BE2C (cell line): ENCODE data around the gene INTS6.
"Not testable (repeated sequence)": the region's sequence is repeated elsewhere in the genome, so short reads cannot be mapped to it uniquely, and the experiment has no call there.

ENCODE experiments used
- DNase-seq: peaks from one replicate; pipeline ENCODE4 v3.0.0-alpha.2; 2020
- H3K27me3 ChIP-seq: fragments of 250-450 bp; sonication (Bioruptor Pico); 2 replicates; pipeline ENCODE4 v1.5.1; 2020; ENCODE audit warnings: mild to moderate bottlenecking
- H3K36me3 ChIP-seq: fragments of 250-450 bp; sonication (Bioruptor Pico); 2 replicates; pipeline ENCODE4 v1.5.1; 2020; ENCODE audit warnings: mild to moderate bottlenecking
- H3K4me1 ChIP-seq: fragments of 250-450 bp; sonication (Bioruptor Pico); 2 replicates; pipeline ENCODE4 v1.5.1; 2020
- H3K4me3 ChIP-seq: 2 replicates; pipeline ENCODE4 v1.5.1; 2011; ENCODE audit warnings: low read depth, low read length
- H3K9me3 ChIP-seq: fragments of 250-450 bp; sonication (Bioruptor Pico); 2 replicates; pipeline ENCODE4 v1.5.1; 2020
- TF ChIP-seq, protein P1 (sequence below): IDR thresholded peaks from 2 replicates; pipeline ENCODE4 v1.5.1; 2012; ENCODE audit warnings: mild to moderate bottlenecking, low read depth, low read length

INTS6 gene

GRCh38 chr13:51422484-51422883 is 30.4 kb downstream of the INTS6 start:
- no peak overlapping the region for H3K4me3 ChIP-seq
- H3K36me3 ChIP-seq = peaks cover 15% of the 10 kb centered on the region
- TF ChIP-seq, protein P1, sequence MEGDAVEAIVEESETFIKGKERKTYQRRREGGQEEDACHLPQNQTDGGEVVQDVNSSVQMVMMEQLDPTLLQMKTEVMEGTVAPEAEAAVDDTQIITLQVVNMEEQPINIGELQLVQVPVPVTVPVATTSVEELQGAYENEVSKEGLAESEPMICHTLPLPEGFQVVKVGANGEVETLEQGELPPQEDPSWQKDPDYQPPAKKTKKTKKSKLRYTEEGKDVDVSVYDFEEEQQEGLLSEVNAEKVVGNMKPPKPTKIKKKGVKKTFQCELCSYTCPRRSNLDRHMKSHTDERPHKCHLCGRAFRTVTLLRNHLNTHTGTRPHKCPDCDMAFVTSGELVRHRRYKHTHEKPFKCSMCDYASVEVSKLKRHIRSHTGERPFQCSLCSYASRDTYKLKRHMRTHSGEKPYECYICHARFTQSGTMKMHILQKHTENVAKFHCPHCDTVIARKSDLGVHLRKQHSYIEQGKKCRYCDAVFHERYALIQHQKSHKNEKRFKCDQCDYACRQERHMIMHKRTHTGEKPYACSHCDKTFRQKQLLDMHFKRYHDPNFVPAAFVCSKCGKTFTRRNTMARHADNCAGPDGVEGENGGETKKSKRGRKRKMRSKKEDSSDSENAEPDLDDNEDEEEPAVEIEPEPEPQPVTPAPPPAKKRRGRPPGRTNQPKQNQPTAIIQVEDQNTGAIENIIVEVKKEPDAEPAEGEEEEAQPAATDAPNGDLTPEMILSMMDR = no peak
- H3K27me3 ChIP-seq = no peaks in the 10 kb centered on the region
- no peak for DNase-seq
- peaks cover 3% of the 10 kb centered on the region; the same call in 1 of the 2 replicates for H3K4me1 ChIP-seq
- no peaks in the 10 kb centered on the region for H3K9me3 ChIP-seq

GRCh38 chr13:51420681-51421490 is 31.9 kb downstream of the INTS6 start:
- Histone ChIP-seq H3K4me3 (no peak overlapping the region), H3K27me3 (no peaks in the 10 kb centered on the region), H3K36me3 (peaks cover 22% of the 10 kb centered on the region), H3K9me3 (no peaks in the 10 kb centered on the region), H3K4me1 (peaks cover 3% of the 10 kb centered on the region; the same call in 1 of the 2 replicates)
- TF ChIP-seq, protein P1 = no peak
- no peak for DNase-seq

DNA sequence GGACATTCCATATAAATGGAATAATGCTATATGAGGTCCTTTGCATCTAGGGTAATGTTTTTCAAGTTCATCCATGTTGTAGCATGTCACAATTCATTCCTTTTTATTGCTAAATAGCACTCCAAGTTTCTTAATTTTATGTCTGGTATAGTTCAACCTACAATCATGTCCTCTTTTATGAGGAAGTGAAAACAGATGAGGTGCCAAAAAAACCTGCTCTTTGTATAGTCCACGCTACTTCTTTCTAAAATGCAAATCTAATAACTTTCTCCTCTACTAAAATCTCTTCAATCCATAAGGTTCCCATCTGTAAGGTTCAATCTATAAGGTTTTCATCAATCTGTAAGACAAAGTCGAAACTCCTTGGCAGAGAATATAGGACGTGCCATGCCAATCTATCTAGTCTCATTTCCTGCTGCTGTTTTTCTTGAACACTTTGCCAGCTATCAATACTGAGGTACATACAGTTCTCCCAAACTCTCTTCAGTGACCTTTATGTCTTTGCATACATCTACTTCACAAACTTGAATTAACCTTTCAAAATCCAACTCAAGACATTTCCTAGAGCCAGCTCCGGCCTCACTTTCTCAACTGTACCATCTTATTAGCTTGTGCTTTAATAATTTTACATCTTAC is 33.7 kb downstream of the INTS6 start:
- Histone ChIP-seq H3K27me3 (no peaks in the 10 kb centered on the region), H3K9me3 (no peaks in the 10 kb centered on the region), H3K4me1 (peaks cover 3% of the 10 kb centered on the region; the same call in 1 of the 2 replicates), H3K4me3 (no peak overlapping the region), H3K36me3 (peaks cover 28% of the 10 kb centered on the region)
- no peak for DNase-seq
- TF ChIP-seq, protein P1 = no peak

GRCh38 chr13:51417716-51418115 is 35.1 kb downstream of the INTS6 start:
- TF ChIP-seq, protein P1 = no peak
- Histone ChIP-seq H3K27me3 (no peaks in the 10 kb centered on the region), H3K4me3 (no peak overlapping the region), H3K36me3 (peaks cover 28% of the 10 kb centered on the region), H3K9me3 (no peaks in the 10 kb centered on the region), H3K4me1 (peaks cover 3% of the 10 kb centered on the region; the same call in 1 of the 2 replicates)
- no peak for DNase-seq

- H3K36me3 ChIP-seq = peaks cover 23% of the 10 kb centered on the region
- TF ChIP-seq, protein P1 = no peak
These were observed 36.7 kb downstream of the INTS6 start for GRCh38 chr13:51416107-51416506.

DNA sequence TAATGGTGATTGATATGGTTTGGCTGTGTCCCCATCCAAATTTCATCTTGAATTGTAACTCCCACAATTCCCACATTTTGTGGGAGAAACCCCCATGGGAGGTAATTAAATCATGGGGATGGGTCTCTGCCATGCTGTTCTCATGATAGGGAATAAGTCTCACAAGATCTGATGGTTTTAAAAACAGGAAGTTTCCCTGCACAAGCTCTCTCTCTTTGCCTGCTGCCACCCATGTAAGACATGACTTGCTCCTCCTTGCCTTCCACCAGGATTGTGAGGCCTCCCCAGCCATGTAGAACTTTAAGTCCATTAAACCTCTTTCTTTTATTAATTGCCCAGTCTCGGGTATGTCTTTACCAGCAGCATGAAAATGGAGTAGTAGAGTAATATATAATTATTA is 37.5 kb downstream of the INTS6 start:
- peaks cover 18% of the 10 kb centered on the region for H3K36me3 ChIP-seq

More at GRCh38 chr13:51416107-51416506, 36.7 kb downstream of the INTS6 start:
- DNase-seq = no peak
- H3K4me1 ChIP-seq = peaks cover 3% of the 10 kb centered on the region; the same call in 1 of the 2 replicates
- H3K27me3 ChIP-seq = no peaks in the 10 kb centered on the region
- H3K4me3 ChIP-seq = no peak overlapping the region
- no peaks in the 10 kb centered on the region for H3K9me3 ChIP-seq

More for the DNA sequence above, 37.5 kb downstream of the INTS6 start:
- not testable (repeated sequence) for H3K4me1 ChIP-seq, H3K9me3 ChIP-seq, H3K4me3 ChIP-seq, DNase-seq, H3K27me3 ChIP-seq
